Parathyroid adenoma (tissue), 2 donors: Measurements from ENCODE around the gene RNF114.

Experiments
- H2AFZ ChIP-seq: fragments of 300-600 bp; sonication (generic); one replicate; pipeline ENCODE4 v1.7.0; 2017; ENCODE audit warnings: antibody characterized with exemption, mild to moderate bottlenecking
- H3K27ac ChIP-seq: fragments of 300-600 bp; sonication (generic); one replicate; pipeline ENCODE4 v1.7.0; 2017
- H3K27me3 ChIP-seq: fragments of 300-600 bp; sonication (generic); one replicate; pipeline ENCODE4 v1.7.0; 2017; ENCODE audit warnings: low read length; ENCODE audit not compliant: control insufficient read depth, insufficient read depth
- H3K36me3 ChIP-seq: fragments of 300-600 bp; sonication (generic); one replicate; pipeline ENCODE4 v1.7.0; 2017; ENCODE audit warnings: low read length; ENCODE audit not compliant: control insufficient read depth, insufficient read depth
- H3K4me1 ChIP-seq: fragments of 300-600 bp; sonication (generic); one replicate; pipeline ENCODE4 v1.7.0; 2017; ENCODE audit warnings: control low read depth
- H3K4me2 ChIP-seq: fragments of 300-600 bp; sonication (generic); one replicate; pipeline ENCODE4 v1.7.0; 2017; ENCODE audit warnings: low read length
- H3K4me3 ChIP-seq: fragments of 300-600 bp; sonication (generic); one replicate; pipeline ENCODE4 v1.7.0; 2017; ENCODE audit warnings: low read depth, low read length
- H3K79me2 ChIP-seq: fragments of 300-600 bp; sonication (generic); one replicate; pipeline ENCODE4 v1.7.0; 2017; ENCODE audit warnings: control low read depth
- H3K9ac ChIP-seq: fragments of 300-600 bp; sonication (generic); one replicate; pipeline ENCODE4 v1.7.0; 2017; ENCODE audit warnings: mild to moderate bottlenecking
- H3K9me3 ChIP-seq: fragments of 300-600 bp; sonication (generic); one replicate; pipeline ENCODE4 v1.7.0; 2017; ENCODE audit warnings: low read length; ENCODE audit not compliant: control insufficient read depth
- CTCF ChIP-seq: fragments of 300-600 bp; sonication (generic); IDR thresholded peaks from one replicate; pipeline ENCODE4 v1.7.0; 2017; ENCODE audit warnings: antibody characterized with exemption, mild to moderate bottlenecking
- donor health status: primary hyperparathyroidism.

Gene RNF114

GRCh38 chr20:50001784-50002311, 65.7 kb downstream of the RNF114 start:
- H3K4me1 ChIP-seq, result peaks cover 5% of the 10 kb centered on the region
- TF ChIP-seq CTCF, result no peak
- H3K9me3 ChIP-seq, result no peaks in the 10 kb centered on the region

GRCh38 chr20:50003253-50003656, 67.1 kb downstream of the RNF114 start:
- no peaks in the 10 kb centered on the region for H3K27me3 ChIP-seq
- no peaks in the 10 kb centered on the region for H3K9me3 ChIP-seq
- no peaks in the 10 kb centered on the region for H3K4me1 ChIP-seq
- H3K36me3 ChIP-seq, result no peaks in the 10 kb centered on the region
- H3K27ac ChIP-seq, result no peak overlapping the region
- H3K4me2 ChIP-seq, result no peak overlapping the region
- H3K79me2 ChIP-seq, result no peaks in the 10 kb centered on the region
- no peak for TF ChIP-seq CTCF
- H3K9ac ChIP-seq, result no peak overlapping the region
- H2AFZ ChIP-seq, result no peak overlapping the region
- H3K4me3 ChIP-seq, result no peak overlapping the region

More at GRCh38 chr20:50001784-50002311, 65.7 kb downstream of the RNF114 start:
- no peak overlapping the region for H3K9ac ChIP-seq
- H3K4me3 ChIP-seq, result no peak overlapping the region
- no peaks in the 10 kb centered on the region for H3K27me3 ChIP-seq
- no peak overlapping the region for H3K4me2 ChIP-seq
- no peak overlapping the region for H2AFZ ChIP-seq
- no peaks in the 10 kb centered on the region for H3K36me3 ChIP-seq
- H3K79me2 ChIP-seq, result no peaks in the 10 kb centered on the region
- H3K27ac ChIP-seq, result no peak overlapping the region
